ENCODE results near the gene GPN1. TPM values are rescaled to one million over a fixed set of nuclear protein-coding genes. Genes with fewer than 3 reads are reported as not detected.

Gene GPN1
- total and polyA plus RNA-seq, 2 of the 8 experiments (the other 6 are each of a cell fraction or from before 2014, with no cell fraction given), result 38.7 to 43.5 TPM

GRCh38 chr2:27647289-27647688, 18.4 kb downstream of the GPN1 start (continued):
- TF ChIP-seq, protein P1, sequence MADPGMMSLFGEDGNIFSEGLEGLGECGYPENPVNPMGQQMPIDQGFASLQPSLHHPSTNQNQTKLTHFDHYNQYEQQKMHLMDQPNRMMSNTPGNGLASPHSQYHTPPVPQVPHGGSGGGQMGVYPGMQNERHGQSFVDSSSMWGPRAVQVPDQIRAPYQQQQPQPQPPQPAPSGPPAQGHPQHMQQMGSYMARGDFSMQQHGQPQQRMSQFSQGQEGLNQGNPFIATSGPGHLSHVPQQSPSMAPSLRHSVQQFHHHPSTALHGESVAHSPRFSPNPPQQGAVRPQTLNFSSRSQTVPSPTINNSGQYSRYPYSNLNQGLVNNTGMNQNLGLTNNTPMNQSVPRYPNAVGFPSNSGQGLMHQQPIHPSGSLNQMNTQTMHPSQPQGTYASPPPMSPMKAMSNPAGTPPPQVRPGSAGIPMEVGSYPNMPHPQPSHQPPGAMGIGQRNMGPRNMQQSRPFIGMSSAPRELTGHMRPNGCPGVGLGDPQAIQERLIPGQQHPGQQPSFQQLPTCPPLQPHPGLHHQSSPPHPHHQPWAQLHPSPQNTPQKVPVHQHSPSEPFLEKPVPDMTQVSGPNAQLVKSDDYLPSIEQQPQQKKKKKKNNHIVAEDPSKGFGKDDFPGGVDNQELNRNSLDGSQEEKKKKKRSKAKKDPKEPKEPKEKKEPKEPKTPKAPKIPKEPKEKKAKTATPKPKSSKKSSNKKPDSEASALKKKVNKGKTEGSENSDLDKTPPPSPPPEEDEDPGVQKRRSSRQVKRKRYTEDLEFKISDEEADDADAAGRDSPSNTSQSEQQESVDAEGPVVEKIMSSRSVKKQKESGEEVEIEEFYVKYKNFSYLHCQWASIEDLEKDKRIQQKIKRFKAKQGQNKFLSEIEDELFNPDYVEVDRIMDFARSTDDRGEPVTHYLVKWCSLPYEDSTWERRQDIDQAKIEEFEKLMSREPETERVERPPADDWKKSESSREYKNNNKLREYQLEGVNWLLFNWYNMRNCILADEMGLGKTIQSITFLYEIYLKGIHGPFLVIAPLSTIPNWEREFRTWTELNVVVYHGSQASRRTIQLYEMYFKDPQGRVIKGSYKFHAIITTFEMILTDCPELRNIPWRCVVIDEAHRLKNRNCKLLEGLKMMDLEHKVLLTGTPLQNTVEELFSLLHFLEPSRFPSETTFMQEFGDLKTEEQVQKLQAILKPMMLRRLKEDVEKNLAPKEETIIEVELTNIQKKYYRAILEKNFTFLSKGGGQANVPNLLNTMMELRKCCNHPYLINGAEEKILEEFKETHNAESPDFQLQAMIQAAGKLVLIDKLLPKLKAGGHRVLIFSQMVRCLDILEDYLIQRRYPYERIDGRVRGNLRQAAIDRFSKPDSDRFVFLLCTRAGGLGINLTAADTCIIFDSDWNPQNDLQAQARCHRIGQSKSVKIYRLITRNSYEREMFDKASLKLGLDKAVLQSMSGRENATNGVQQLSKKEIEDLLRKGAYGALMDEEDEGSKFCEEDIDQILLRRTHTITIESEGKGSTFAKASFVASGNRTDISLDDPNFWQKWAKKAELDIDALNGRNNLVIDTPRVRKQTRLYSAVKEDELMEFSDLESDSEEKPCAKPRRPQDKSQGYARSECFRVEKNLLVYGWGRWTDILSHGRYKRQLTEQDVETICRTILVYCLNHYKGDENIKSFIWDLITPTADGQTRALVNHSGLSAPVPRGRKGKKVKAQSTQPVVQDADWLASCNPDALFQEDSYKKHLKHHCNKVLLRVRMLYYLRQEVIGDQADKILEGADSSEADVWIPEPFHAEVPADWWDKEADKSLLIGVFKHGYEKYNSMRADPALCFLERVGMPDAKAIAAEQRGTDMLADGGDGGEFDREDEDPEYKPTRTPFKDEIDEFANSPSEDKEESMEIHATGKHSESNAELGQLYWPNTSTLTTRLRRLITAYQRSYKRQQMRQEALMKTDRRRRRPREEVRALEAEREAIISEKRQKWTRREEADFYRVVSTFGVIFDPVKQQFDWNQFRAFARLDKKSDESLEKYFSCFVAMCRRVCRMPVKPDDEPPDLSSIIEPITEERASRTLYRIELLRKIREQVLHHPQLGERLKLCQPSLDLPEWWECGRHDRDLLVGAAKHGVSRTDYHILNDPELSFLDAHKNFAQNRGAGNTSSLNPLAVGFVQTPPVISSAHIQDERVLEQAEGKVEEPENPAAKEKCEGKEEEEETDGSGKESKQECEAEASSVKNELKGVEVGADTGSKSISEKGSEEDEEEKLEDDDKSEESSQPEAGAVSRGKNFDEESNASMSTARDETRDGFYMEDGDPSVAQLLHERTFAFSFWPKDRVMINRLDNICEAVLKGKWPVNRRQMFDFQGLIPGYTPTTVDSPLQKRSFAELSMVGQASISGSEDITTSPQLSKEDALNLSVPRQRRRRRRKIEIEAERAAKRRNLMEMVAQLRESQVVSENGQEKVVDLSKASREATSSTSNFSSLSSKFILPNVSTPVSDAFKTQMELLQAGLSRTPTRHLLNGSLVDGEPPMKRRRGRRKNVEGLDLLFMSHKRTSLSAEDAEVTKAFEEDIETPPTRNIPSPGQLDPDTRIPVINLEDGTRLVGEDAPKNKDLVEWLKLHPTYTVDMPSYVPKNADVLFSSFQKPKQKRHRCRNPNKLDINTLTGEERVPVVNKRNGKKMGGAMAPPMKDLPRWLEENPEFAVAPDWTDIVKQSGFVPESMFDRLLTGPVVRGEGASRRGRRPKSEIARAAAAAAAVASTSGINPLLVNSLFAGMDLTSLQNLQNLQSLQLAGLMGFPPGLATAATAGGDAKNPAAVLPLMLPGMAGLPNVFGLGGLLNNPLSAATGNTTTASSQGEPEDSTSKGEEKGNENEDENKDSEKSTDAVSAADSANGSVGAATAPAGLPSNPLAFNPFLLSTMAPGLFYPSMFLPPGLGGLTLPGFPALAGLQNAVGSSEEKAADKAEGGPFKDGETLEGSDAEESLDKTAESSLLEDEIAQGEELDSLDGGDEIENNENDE (IDR thresholded peaks at IDR 0.05; ENCODE audit: insufficient replicate concordance, low read length), result no peak
- TF ChIP-seq GTF2F1 (IDR thresholded peaks at IDR 0.05; ENCODE audit: borderline replicate concordance, low read depth, low read length) (no peak), RAD21 (IDR thresholded peaks at IDR 0.05 in 1 of 2, conservative IDR thresholded peaks at IDR 0.05 in 1 of 2; ENCODE audit: low read depth in 2 of 2, low read length in 2 of 2) (no peak), ASH2L (IDR thresholded peaks at IDR 0.05; ENCODE audit: low read length) (no peak), CBX8 (IDR thresholded peaks at IDR 0.05; ENCODE audit: borderline replicate concordance, low read depth, low read length) (no peak), SP1 (IDR thresholded peaks at IDR 0.05; ENCODE audit: low read depth, low read length) (no peak), CBX5 (IDR thresholded peaks at IDR 0.05; ENCODE audit: low read depth, low read length) (no peak), ZNF274 (IDR thresholded peaks at IDR 0.05; ENCODE audit: borderline replicate concordance, extremely low read depth, low read length) (no peak), JUN (IDR thresholded peaks at IDR 0.05; ENCODE audit: low read depth, low read length) (no peak)
